HG03442 (cell line): ENCODE results near the gene RERE.

ENCODE experiments used
- ATAC-seq: cut with Tn5 transposase; IDR thresholded peaks from one replicate; pipeline ENCODE4 v1.9.1; 2021; ENCODE audit warnings: mild to moderate bottlenecking, moderate library complexity; ENCODE audit not compliant: unreplicated experiment

The RERE gene

DNA sequence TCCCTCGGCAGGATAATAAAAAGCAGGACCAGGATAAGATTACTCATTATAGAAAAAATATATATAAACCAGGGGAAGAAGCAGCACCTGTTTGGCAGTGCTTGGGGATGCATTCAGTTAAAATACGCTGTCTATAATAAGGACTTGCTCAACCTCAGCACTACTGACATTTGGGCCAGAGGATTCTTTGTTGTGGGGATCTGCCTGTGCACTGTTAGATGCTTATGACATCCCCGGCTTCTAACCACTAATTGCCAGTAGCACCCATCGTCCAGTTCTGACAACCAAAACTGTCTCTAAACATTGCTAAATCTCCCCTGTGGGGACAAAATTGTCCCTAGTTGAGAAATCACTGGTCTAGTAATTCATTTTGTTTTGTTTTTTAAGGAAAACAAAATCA lies 257.4 kb downstream of the RERE start:
- ATAC-seq: no peak

GRCh38 chr1:8555582-8555981 lies 261.9 kb downstream of the RERE start:
- no peak for ATAC-seq

- no peak for ATAC-seq
Observed at GRCh38 chr1:8554956-8555534, 262.4 kb downstream of the RERE start.

DNA sequence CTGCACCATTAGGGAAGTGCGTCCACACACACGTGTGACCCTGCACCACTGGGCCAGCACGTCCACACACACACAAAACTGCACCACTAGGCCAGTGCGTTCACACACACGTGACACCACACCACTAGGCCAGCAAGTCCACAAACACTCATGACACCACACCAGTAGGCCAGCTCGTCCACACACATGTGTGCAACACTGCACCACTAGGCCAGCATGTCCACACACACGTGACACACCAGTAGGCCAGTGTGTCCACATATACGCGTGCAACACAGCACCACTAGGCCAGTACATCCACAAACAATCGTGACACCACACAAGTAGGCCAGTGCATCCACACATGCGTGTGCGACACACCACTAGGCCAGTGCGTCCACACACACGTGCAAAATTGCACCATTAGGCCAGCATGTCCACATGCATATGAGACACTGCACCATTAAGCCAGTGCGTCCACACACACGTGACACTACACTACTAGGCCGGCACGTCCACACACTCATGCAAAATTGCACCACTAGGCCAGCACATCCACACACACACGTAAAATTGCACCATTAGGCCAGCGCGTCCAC lies 264.5 kb downstream of the RERE start:
- no peak for ATAC-seq

DNA sequence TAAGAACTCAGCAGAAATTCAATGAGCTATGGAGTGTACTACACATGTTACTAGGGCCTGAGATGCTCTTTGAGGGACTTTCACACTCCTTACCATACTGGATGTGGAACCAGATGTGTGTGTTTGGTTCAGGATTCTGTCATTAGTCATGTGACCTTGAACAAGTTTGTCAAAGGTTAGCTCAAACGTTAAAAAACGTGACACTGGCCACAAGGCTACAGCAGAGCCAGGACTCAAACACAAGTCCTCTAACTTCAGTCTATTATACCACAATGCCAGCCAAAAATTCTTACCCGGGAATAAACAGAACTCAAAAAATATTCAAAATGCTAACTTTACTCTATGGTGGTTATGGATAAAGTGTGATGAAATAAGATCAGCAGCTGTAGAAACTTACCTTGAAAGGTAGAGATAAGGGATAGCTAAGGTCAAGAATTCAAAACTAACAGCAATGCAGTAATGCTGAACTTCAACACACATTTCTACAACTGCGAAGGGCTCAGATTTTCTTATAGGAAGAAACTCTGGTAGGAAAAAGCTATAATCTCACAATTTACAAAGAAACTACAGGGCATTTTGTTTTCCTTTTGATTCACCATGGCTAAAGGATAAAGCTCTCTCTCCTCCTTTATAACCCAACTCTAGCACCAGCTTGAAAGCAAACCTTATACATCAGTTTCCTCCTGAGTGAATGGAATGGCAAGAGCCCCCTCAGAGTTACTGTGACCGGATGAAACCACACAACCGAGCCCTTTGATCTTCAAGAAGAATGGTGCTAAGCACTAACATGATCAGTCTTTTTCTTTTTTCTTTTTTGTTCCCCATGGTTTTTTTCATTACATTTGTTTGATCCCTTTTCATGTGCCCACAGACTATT lies 265.6 kb downstream of the RERE start:
- ATAC-seq: no peak

- no peak for ATAC-seq
Observed at GRCh38 chr1:8551057-8551456, 266.4 kb downstream of the RERE start.

- no peak for ATAC-seq
Observed at GRCh38 chr1:8547791-8548190, 269.6 kb downstream of the RERE start.

DNA sequence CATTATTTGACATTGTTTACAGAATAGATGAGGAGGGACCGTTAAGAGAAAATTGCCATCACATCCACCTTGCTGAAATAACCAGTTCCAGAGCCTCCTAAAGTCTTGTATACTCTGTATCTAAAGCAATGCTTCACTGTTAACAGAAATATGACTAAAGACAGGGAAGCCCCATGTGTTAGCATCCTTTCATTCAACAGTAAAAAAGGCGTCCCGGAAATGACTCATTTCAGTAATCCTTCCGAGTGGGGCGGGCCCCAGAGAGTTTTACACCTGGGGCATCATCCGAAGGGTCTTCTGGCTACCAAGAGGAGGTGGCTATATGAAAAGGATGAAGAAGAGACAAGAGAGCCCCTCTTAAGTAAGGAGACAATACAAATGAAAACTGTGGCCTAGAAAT lies 272.4 kb downstream of the RERE start:
- ATAC-seq: no peak

DNA sequence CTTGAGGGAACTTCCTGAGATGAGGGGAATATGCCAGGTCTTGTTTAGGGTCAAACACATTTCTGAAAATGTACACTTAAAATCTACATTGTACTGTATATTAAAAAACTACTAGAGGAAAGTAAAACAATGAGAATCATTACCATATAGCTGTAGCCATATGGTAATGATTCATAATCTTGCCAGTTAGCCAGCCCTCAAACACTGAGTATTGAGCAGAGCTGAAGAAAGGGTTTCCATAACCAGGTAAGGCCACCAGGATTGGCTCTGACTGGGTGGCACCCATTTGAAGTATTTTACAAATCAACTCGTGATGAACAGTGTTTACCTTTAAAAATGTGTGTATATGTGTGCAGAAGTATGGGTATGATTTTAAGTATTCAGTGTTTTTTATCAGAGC lies 272.8 kb downstream of the RERE start:
- no peak for ATAC-seq

DNA sequence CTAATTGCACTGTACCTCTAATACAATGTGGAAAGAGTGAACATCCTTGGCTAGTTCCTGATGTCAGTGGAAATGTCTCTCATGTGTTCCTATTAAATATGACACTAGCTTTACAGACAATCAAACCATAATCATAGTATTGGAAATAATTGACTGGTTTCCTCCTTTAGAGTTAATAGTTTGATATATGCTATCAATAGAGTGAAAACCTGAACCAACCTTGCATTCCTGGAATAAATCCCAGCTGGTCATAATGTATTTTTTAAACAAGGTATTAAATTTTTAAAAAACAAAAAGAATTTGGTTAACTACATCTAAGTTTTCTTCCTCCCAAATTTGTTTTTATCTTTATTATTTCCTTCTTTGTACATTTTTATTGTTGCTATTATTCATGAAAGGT lies 273.5 kb downstream of the RERE start:
- no peak for ATAC-seq

DNA sequence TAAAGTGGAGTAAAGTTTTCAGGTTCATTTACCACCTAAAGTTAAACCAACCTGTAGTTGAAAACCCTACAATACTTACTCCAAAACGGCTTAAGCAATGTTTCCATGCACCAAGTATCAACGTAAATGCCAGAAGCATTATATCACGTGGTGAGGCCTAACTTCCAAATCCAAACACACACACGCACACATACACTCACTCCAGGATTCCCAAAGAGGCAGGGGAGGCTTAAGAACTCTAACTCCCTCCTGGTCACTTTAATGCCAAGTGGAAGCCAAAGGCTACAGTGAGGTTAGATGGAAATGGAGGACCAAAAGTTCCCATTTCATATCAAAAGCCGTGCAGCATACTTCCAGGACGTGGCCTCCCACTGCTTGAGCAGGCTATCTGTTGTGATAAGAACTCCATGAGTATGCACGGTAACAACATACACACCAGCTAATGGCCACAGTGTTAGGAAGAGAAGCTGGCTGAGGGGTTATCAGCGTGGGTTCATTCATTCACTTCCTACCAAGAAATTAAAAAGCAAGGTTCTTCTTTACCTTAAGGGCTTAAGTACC lies 275.4 kb downstream of the RERE start:
- no peak for ATAC-seq

DNA sequence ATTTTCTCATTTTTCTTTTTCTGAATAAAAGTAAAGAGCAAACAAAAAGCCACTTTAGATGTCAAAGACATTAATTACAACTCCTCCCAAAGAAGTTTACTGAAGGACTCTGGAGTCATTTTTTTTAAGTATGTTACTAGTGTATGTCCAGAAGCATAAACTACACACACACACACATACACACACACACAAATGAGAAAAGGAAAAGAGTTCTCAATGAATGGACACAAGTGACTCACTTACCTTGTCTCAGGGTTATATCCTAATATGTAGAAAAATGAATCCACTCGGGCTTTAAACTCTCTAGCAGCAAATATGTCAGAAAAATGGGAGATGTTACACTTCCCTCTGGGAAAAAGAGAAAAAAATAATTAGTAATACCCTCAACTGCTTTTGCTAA lies 276.5 kb downstream of the RERE start:
- ATAC-seq: no peak

DNA sequence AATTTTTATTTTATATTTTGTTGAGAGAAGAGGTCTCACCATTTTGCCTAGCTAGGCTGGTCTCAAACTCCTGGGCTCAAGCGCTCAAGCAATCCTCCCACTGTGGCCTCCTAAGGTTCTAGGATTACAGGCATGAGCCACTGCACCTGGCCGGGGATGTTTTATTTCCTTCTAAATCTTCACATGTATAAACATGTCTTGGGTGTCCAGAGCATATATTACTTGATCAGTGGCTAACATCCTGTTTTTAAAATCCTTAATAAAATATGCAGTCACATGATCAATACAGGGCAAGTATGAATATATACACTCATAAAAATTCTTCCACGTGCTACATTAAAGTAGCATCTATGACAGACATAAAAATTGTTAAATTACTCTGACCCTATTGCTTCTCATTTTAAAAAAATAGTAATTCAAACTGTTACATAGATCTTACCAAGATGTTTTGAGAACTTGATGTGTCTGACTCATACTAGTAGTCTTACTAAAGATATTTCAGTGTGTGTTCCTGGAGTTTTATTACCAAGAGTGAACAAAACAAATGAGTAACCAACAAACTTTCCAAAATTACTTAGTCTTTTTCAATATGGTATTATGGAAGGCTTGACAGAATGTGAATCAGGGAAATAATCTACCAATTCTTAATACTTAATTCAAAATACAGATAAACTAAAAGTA lies 277.0 kb downstream of the RERE start:
- ATAC-seq: no peak

DNA sequence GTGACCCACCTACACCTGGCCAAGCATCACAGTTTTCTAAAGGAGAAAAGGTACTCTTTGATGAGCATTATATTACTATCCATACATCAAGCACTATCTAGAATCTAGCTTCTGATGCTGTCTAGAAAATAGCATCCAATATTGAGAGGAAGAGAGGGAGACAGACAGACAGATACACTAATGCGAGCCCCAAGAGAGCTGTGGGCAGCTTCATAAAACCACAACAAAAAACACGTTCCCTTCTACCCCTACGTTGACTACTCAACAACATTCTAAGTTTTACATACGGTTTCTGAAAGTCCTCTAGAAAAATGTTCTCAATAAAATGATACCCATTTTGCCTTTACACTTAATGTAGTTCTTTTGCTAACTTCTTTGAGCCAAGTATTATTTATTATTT lies 277.8 kb downstream of the RERE start:
- ATAC-seq: no peak

DNA sequence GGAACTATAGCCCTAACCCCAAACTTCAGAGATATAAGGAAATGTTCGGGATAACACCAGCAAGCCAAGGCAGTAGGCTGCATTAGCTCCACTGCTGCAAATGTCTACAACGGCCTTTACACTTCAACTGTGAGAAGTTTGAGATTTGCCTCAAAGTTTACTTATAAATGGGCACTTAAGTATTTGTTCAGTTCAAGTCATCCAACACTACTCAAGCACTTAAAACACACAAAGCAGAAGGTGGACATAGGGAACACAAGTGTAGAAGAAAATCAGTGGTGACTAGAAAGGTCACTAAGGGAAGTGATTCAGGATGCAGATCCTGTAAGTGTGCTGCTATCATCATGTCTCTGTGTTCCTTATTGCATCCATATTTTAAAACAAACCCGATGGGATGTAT lies 278.9 kb downstream of the RERE start:
- ATAC-seq: no peak

DNA sequence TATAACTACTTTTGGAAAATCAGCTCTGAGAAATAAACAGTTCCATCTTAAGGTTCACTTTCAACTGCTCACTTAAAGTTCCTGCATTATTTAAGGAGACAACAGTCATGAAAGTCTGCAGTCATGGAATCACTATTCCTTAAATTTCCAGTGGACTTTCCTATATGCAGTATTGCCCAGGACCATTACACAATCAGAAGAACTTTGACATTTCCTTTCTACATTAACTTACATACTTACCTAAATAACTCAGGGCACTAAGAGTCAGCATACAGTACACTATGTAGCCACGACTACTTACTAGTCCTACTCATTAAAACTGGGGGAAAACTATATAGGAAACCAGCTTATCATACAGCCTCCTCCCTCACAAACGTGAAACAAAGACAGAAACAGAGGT lies 279.4 kb downstream of the RERE start:
- ATAC-seq: no peak

DNA sequence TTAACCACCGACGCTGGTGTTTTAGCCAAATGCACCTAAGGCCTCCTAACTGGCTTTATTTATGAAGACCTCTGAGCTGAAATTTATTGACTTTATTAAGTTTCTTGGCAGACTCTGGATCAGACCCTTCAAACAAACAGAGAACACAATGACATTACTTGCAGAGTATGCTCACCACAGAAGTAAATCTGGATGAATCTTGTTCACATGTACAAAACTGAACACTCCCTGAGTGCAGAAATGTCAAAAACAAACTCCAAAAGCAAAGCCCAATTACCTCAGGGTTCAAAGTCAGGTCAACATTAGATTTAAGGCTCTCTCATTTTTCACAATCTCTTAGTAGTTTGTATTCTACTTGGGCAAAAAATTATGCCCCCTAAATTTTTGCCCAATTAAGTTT lies 280.9 kb downstream of the RERE start:
- no peak for ATAC-seq

GRCh38 chr1:8533907-8534306 lies 283.5 kb downstream of the RERE start:
- ATAC-seq: no peak

- no peak for ATAC-seq
Observed at GRCh38 chr1:8533124-8533523, 284.3 kb downstream of the RERE start.

GRCh38 chr1:8529901-8530300 lies 287.5 kb downstream of the RERE start:
- ATAC-seq: no peak

GRCh38 chr1:8527941-8528340 lies 289.5 kb downstream of the RERE start:
- ATAC-seq: no peak
